ENCODE results near the gene ELK3.

ELK3 gene

GRCh38 chr12:96177013-96177412 lies 17.2 kb upstream of the ELK3 start:
- DNase-seq, result no peak
- H4K5ac ChIP-seq (ENCODE audit: low read length), result no peak overlapping the region
- no peaks in the 10 kb centered on the region for H3K4me1 ChIP-seq (ENCODE audit: control insufficient read depth, low read depth, low read length)
- H3K27me3 ChIP-seq (ENCODE audit: insufficient read depth, low read length, poor library complexity), result no peaks in the 10 kb centered on the region
- H3K56ac ChIP-seq (ENCODE audit: low read length), result no peak overlapping the region
- no peak overlapping the region for H2BK15ac ChIP-seq (replicated peaks; ENCODE audit: low read depth)
- no peak overlapping the region for H2AK5ac ChIP-seq (ENCODE audit: low read length)
- no peaks in the 10 kb centered on the region for H3K79me1 ChIP-seq (ENCODE audit: low read length)
- no peak overlapping the region for H3K4me2 ChIP-seq (ENCODE audit: low read length)
- WGBS (ENCODE audit: extremely low coverage, insufficient coverage, low lambda C conversion rate), result no CpG with 5 or more reads among the region's 1 CpG
- no peak overlapping the region for H2BK120ac ChIP-seq (ENCODE audit: low read depth, low read length)
- no peak overlapping the region for H3K4ac ChIP-seq (ENCODE audit: low read depth, low read length)
- no peak overlapping the region for H3K18ac ChIP-seq (ENCODE audit: low read length)
- H3K4me3 ChIP-seq (ENCODE audit: low read length), result no peak overlapping the region
- no peak overlapping the region for H3K23ac ChIP-seq (ENCODE audit: low read length)
- no peak overlapping the region for H2BK5ac ChIP-seq (ENCODE audit: low read length)
- no peak overlapping the region for H4K8ac ChIP-seq (ENCODE audit: low read depth, low read length)
- H3K9ac ChIP-seq (ENCODE audit: low read length), result no peak overlapping the region
- no peaks in the 10 kb centered on the region for H3K36me3 ChIP-seq (ENCODE audit: control insufficient read depth, insufficient read depth, low read length)
- no peaks in the 10 kb centered on the region for H3K79me2 ChIP-seq (ENCODE audit: control insufficient read depth, insufficient read depth, low read length)
- no peak overlapping the region for H3K27ac ChIP-seq (ENCODE audit: low read depth, low read length)

- H3K4me1 ChIP-seq (ENCODE audit: control insufficient read depth, low read depth, low read length), result no peaks in the 10 kb centered on the region
- H2BK15ac ChIP-seq (replicated peaks; ENCODE audit: low read depth), result no peak overlapping the region
- no peak overlapping the region for H2AK5ac ChIP-seq (ENCODE audit: low read length)
These were observed 10.3 kb upstream of the ELK3 start for GRCh38 chr12:96183734-96184370.

GRCh38 chr12:96185914-96186313 lies 8.3 kb upstream of the ELK3 start:
- Histone ChIP-seq H2BK15ac (replicated peaks; ENCODE audit: low read depth) (no peak overlapping the region), H4K8ac (ENCODE audit: low read depth, low read length) (no peak overlapping the region), H3K79me2 (ENCODE audit: control insufficient read depth, insufficient read depth, low read length) (no peaks in the 10 kb centered on the region), H2BK5ac (ENCODE audit: low read length) (no peak overlapping the region), H4K5ac (ENCODE audit: low read length) (no peak overlapping the region), H2AK5ac (ENCODE audit: low read length) (no peak overlapping the region), H3K4me2 (ENCODE audit: low read length) (no peak overlapping the region), H3K27ac (ENCODE audit: low read depth, low read length) (no peak overlapping the region), H3K23ac (ENCODE audit: low read length) (no peak overlapping the region), H3K4ac (ENCODE audit: low read depth, low read length) (no peak overlapping the region), H3K18ac (ENCODE audit: low read length) (no peak overlapping the region), H3K79me1 (ENCODE audit: low read length) (no peaks in the 10 kb centered on the region), H3K4me1 (ENCODE audit: control insufficient read depth, low read depth, low read length) (no peaks in the 10 kb centered on the region), H3K27me3 (ENCODE audit: insufficient read depth, low read length, poor library complexity) (no peaks in the 10 kb centered on the region), H3K36me3 (ENCODE audit: control insufficient read depth, insufficient read depth, low read length) (no peaks in the 10 kb centered on the region), H2BK120ac (ENCODE audit: low read depth, low read length) (no peak overlapping the region), H3K56ac (ENCODE audit: low read length) (no peak overlapping the region), H3K4me3 (ENCODE audit: low read length) (no peak overlapping the region), H3K9ac (ENCODE audit: low read length) (no peak overlapping the region)
- no peak for DNase-seq
- WGBS (ENCODE audit: extremely low coverage, insufficient coverage, low lambda C conversion rate), result no CpG with 5 or more reads among the region's 4 CpGs

More at GRCh38 chr12:96183734-96184370, 10.3 kb upstream of the ELK3 start:
- no peak overlapping the region for H4K5ac ChIP-seq (ENCODE audit: low read length)
- no peak overlapping the region for H3K56ac ChIP-seq (ENCODE audit: low read length)
- no peak overlapping the region for H3K4ac ChIP-seq (ENCODE audit: low read depth, low read length)
- H3K4me2 ChIP-seq (ENCODE audit: low read length), result no peak overlapping the region
- no peaks in the 10 kb centered on the region for H3K36me3 ChIP-seq (ENCODE audit: control insufficient read depth, insufficient read depth, low read length)
- H3K27me3 ChIP-seq (ENCODE audit: insufficient read depth, low read length, poor library complexity), result no peaks in the 10 kb centered on the region
- no peak overlapping the region for H2BK5ac ChIP-seq (ENCODE audit: low read length)
- no peaks in the 10 kb centered on the region for H3K79me2 ChIP-seq (ENCODE audit: control insufficient read depth, insufficient read depth, low read length)
- WGBS (ENCODE audit: extremely low coverage, insufficient coverage, low lambda C conversion rate), result no CpG with 5 or more reads among the region's 4 CpGs
- no peak overlapping the region for H2BK120ac ChIP-seq (ENCODE audit: low read depth, low read length)
- no peak for DNase-seq
- no peaks in the 10 kb centered on the region for H3K79me1 ChIP-seq (ENCODE audit: low read length)
- no peak overlapping the region for H3K23ac ChIP-seq (ENCODE audit: low read length)
- H3K4me3 ChIP-seq (ENCODE audit: low read length), result no peak overlapping the region
- H3K9ac ChIP-seq (ENCODE audit: low read length), result no peak overlapping the region
- no peak overlapping the region for H3K18ac ChIP-seq (ENCODE audit: low read length)
- no peak overlapping the region for H4K8ac ChIP-seq (ENCODE audit: low read depth, low read length)
- H3K27ac ChIP-seq (ENCODE audit: low read depth, low read length), result no peak overlapping the region

- H3K4me3 ChIP-seq (ENCODE audit: low read length), result no peak overlapping the region
- H3K27me3 ChIP-seq (ENCODE audit: insufficient read depth, low read length, poor library complexity), result no peaks in the 10 kb centered on the region
- H3K79me1 ChIP-seq (ENCODE audit: low read length), result no peaks in the 10 kb centered on the region
- no peak overlapping the region for H2BK120ac ChIP-seq (ENCODE audit: low read depth, low read length)
- no peaks in the 10 kb centered on the region for H3K36me3 ChIP-seq (ENCODE audit: control insufficient read depth, insufficient read depth, low read length)
- no peak overlapping the region for H3K18ac ChIP-seq (ENCODE audit: low read length)
- no peak overlapping the region for H3K23ac ChIP-seq (ENCODE audit: low read length)
- H2AK5ac ChIP-seq (ENCODE audit: low read length), result no peak overlapping the region
- DNase-seq, result no peak
- no peak overlapping the region for H3K27ac ChIP-seq (ENCODE audit: low read depth, low read length)
- H3K4me2 ChIP-seq (ENCODE audit: low read length), result no peak overlapping the region
- no peak overlapping the region for H2BK15ac ChIP-seq (replicated peaks; ENCODE audit: low read depth)
- no peak overlapping the region for H2BK5ac ChIP-seq (ENCODE audit: low read length)
- H3K79me2 ChIP-seq (ENCODE audit: control insufficient read depth, insufficient read depth, low read length), result no peaks in the 10 kb centered on the region
- no peak overlapping the region for H4K5ac ChIP-seq (ENCODE audit: low read length)
- H3K4me1 ChIP-seq (ENCODE audit: control insufficient read depth, low read depth, low read length), result no peaks in the 10 kb centered on the region
- no peak overlapping the region for H3K56ac ChIP-seq (ENCODE audit: low read length)
- H3K9ac ChIP-seq (ENCODE audit: low read length), result no peak overlapping the region
- WGBS (ENCODE audit: extremely low coverage, insufficient coverage, low lambda C conversion rate), result no CpG with 5 or more reads among the region's 10 CpGs
- H3K4ac ChIP-seq (ENCODE audit: low read depth, low read length), result no peak overlapping the region
- H4K8ac ChIP-seq (ENCODE audit: low read depth, low read length), result no peak overlapping the region
These were observed 7.4 kb upstream of the ELK3 start for GRCh38 chr12:96186607-96187301.

DNA sequence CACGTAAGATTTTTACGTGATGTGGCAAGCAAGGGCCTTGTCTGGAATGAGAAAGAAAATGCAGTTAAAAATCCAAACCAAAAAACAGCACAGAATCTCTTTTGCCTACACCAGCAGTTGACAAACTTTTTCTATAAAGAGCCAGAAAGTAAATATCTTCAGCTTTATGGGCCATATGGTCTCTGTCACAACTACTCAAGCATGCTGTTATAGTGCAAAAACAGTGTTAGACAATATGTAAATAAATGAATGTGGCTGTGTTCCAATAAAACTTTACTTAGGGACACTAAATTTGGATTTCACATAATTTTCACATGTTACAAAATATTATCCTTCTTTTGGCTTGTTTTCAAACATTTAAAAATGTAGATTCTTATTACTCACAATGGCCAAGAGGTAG lies 6.2 kb upstream of the ELK3 start:
- Histone ChIP-seq H4K8ac (ENCODE audit: low read depth, low read length) (no peak overlapping the region), H4K5ac (ENCODE audit: low read length) (no peak overlapping the region), H3K27ac (ENCODE audit: low read depth, low read length) (no peak overlapping the region), H3K56ac (ENCODE audit: low read length) (no peak overlapping the region), H3K4me2 (ENCODE audit: low read length) (no peak overlapping the region), H3K79me2 (ENCODE audit: control insufficient read depth, insufficient read depth, low read length) (no peaks in the 10 kb centered on the region), H2BK120ac (ENCODE audit: low read depth, low read length) (no peak overlapping the region), H3K9ac (ENCODE audit: low read length) (no peak overlapping the region), H3K4me3 (ENCODE audit: low read length) (no peak overlapping the region), H2BK15ac (replicated peaks; ENCODE audit: low read depth) (no peak overlapping the region), H3K79me1 (ENCODE audit: low read length) (no peaks in the 10 kb centered on the region), H3K27me3 (ENCODE audit: insufficient read depth, low read length, poor library complexity) (no peaks in the 10 kb centered on the region), H3K18ac (ENCODE audit: low read length) (no peak overlapping the region), H3K36me3 (ENCODE audit: control insufficient read depth, insufficient read depth, low read length) (no peaks in the 10 kb centered on the region), H2BK5ac (ENCODE audit: low read length) (no peak overlapping the region), H2AK5ac (ENCODE audit: low read length) (no peak overlapping the region), H3K23ac (ENCODE audit: low read length) (no peak overlapping the region), H3K4ac (ENCODE audit: low read depth, low read length) (no peak overlapping the region), H3K4me1 (ENCODE audit: control insufficient read depth, low read depth, low read length) (no peaks in the 10 kb centered on the region)
- no peak for DNase-seq
- WGBS (ENCODE audit: extremely low coverage, insufficient coverage, low lambda C conversion rate), result no CpG with 5 or more reads among the region's 2 CpGs

DNA sequence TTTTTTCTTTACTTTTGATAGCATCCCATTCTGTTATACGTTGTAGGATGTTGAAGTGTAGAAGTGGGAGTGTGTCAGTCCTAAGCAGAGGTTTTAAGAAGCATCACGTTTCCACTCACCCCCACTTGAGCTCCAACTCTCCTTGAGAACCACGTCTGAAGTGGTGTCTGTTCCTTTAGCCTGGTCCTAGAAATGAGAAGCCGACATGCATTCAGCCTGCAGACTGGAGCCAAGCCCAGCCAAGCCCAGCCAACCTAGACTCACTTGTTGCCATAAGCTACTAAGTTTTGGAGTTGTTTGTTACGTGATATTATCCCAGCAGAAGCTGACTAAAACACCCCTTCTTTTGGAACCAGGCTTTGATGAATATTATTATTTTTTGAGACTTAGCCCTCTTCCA lies 4.4 kb upstream of the ELK3 start:
- H3K4me1 ChIP-seq (ENCODE audit: control insufficient read depth, low read depth, low read length), result no peaks in the 10 kb centered on the region
- H4K5ac ChIP-seq (ENCODE audit: low read length), result no peak overlapping the region
- no peaks in the 10 kb centered on the region for H3K79me1 ChIP-seq (ENCODE audit: low read length)
- no peak overlapping the region for H3K56ac ChIP-seq (ENCODE audit: low read length)
- no peak overlapping the region for H2AK5ac ChIP-seq (ENCODE audit: low read length)
- no peak overlapping the region for H2BK15ac ChIP-seq (replicated peaks; ENCODE audit: low read depth)
- H3K4ac ChIP-seq (ENCODE audit: low read depth, low read length), result no peak overlapping the region
- no peak overlapping the region for H4K8ac ChIP-seq (ENCODE audit: low read depth, low read length)
- WGBS (ENCODE audit: extremely low coverage, insufficient coverage, low lambda C conversion rate), result no CpG with 5 or more reads among the region's 5 CpGs
- H3K27ac ChIP-seq (ENCODE audit: low read depth, low read length), result no peak overlapping the region
- H3K4me3 ChIP-seq (ENCODE audit: low read length), result no peak overlapping the region
- H3K79me2 ChIP-seq (ENCODE audit: control insufficient read depth, insufficient read depth, low read length), result no peaks in the 10 kb centered on the region
- no peak overlapping the region for H2BK120ac ChIP-seq (ENCODE audit: low read depth, low read length)
- H3K4me2 ChIP-seq (ENCODE audit: low read length), result no peak overlapping the region
- no peak for DNase-seq
- H3K27me3 ChIP-seq (ENCODE audit: insufficient read depth, low read length, poor library complexity), result no peaks in the 10 kb centered on the region
- no peak overlapping the region for H3K23ac ChIP-seq (ENCODE audit: low read length)
- no peaks in the 10 kb centered on the region for H3K36me3 ChIP-seq (ENCODE audit: control insufficient read depth, insufficient read depth, low read length)
- no peak overlapping the region for H3K9ac ChIP-seq (ENCODE audit: low read length)
- no peak overlapping the region for H3K18ac ChIP-seq (ENCODE audit: low read length)
- H2BK5ac ChIP-seq (ENCODE audit: low read length), result no peak overlapping the region
